Measurements from ENCODE around the gene HEXA.
A peak's percentile ranks its signal among the peaks of the same experiment; 100 is the strongest.

The HEXA gene

DNA sequence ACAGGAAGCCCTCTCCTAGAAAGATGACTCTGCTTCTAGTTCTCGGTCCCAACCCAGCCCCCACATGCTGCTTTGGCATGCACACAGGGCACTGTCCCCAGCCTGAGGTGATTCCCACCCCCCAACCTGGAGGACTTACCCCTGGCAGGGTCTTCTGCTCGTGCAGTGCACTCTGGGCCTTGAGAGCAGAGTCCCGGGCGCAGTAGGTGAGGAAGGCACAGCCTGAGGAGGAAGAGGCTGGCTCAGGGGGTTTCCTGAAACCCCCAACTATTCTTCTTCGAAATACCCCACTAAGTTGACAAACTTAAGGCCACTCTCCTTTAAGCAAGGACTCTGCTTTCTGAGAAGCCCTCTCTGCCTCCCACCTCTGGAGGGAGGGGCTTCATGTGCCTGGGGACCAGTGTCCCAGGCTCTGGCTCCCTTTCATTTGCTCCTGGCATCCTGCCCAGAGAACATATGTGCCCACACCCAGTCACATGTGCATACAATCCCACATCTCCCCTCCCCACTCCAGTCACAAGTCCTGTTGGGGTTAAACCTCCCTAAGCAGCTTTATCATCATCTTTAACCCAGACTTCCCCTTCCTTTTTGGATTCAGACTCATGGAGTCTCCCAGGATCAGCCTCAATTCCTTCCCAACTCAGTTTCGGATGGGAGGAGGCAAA is 60.0 kb downstream of the HEXA start:
- H3K36me3 ChIP-seq (ENCODE audit: control insufficient read depth in 2 of 2, insufficient read depth in 1 of 2, low read length in 2 of 2), result no peaks in the 10 kb centered on the region
- H3K9me3 ChIP-seq (ENCODE audit: control insufficient read depth, insufficient read depth, low read depth, low read length), result no peaks in the 10 kb centered on the region
- TF ChIP-seq, protein P1, sequence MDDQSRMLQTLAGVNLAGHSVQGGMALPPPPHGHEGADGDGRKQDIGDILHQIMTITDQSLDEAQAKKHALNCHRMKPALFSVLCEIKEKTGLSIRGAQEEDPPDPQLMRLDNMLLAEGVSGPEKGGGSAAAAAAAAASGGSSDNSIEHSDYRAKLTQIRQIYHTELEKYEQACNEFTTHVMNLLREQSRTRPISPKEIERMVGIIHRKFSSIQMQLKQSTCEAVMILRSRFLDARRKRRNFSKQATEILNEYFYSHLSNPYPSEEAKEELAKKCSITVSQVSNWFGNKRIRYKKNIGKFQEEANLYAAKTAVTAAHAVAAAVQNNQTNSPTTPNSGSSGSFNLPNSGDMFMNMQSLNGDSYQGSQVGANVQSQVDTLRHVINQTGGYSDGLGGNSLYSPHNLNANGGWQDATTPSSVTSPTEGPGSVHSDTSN (CRISPR knock-in tag; IDR thresholded peaks at IDR 0.05), result no peak
- no peak for TF ChIP-seq ZNF19 (tag by site-specific recombination; IDR thresholded peaks at IDR 0.05; ENCODE audit: low read depth)
- TF ChIP-seq ZBTB20 (tag by site-specific recombination; IDR thresholded peaks at IDR 0.05), result peak; percentile 84
- TF ChIP-seq ZNF214 (tag by site-specific recombination; IDR thresholded peaks at IDR 0.05; ENCODE audit: borderline replicate concordance), result no peak
- TF ChIP-seq ZFHX2 (tag by site-specific recombination; conservative IDR thresholded peaks at IDR 0.05), result peak; percentile 80
- TF ChIP-seq, protein P2, sequence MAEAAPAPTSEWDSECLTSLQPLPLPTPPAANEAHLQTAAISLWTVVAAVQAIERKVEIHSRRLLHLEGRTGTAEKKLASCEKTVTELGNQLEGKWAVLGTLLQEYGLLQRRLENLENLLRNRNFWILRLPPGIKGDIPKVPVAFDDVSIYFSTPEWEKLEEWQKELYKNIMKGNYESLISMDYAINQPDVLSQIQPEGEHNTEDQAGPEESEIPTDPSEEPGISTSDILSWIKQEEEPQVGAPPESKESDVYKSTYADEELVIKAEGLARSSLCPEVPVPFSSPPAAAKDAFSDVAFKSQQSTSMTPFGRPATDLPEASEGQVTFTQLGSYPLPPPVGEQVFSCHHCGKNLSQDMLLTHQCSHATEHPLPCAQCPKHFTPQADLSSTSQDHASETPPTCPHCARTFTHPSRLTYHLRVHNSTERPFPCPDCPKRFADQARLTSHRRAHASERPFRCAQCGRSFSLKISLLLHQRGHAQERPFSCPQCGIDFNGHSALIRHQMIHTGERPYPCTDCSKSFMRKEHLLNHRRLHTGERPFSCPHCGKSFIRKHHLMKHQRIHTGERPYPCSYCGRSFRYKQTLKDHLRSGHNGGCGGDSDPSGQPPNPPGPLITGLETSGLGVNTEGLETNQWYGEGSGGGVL (tag by site-specific recombination; IDR thresholded peaks at IDR 0.05), result peak; percentile 76
- TF ChIP-seq, protein P3, sequence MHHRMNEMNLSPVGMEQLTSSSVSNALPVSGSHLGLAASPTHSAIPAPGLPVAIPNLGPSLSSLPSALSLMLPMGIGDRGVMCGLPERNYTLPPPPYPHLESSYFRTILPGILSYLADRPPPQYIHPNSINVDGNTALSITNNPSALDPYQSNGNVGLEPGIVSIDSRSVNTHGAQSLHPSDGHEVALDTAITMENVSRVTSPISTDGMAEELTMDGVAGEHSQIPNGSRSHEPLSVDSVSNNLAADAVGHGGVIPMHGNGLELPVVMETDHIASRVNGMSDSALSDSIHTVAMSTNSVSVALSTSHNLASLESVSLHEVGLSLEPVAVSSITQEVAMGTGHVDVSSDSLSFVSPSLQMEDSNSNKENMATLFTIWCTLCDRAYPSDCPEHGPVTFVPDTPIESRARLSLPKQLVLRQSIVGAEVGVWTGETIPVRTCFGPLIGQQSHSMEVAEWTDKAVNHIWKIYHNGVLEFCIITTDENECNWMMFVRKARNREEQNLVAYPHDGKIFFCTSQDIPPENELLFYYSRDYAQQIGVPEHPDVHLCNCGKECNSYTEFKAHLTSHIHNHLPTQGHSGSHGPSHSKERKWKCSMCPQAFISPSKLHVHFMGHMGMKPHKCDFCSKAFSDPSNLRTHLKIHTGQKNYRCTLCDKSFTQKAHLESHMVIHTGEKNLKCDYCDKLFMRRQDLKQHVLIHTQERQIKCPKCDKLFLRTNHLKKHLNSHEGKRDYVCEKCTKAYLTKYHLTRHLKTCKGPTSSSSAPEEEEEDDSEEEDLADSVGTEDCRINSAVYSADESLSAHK (tag by site-specific recombination; IDR thresholded peaks at IDR 0.05), result no peak; the same call in 1 of the 2 replicates
- TF ChIP-seq KLF16 (tag by site-specific recombination; IDR thresholded peaks at IDR 0.05), result 0 out of 2 replicates have a peak, but pooled peaks have one; percentile 24
- TF ChIP-seq KLF9 (tag by site-specific recombination; IDR thresholded peaks at IDR 0.05; ENCODE audit: low read depth), result 0 out of 2 replicates have a peak, but pooled peaks have one; percentile 26
- no peak for TF ChIP-seq ZNF626 (tag by site-specific recombination; IDR thresholded peaks at IDR 0.05)
- TF ChIP-seq KLF1 (tag by site-specific recombination; IDR thresholded peaks at IDR 0.05), result peak; percentile 42; the same call in 1 of the 2 replicates
- peak; percentile 79 for TF ChIP-seq ZBTB48 (tag by site-specific recombination; IDR thresholded peaks at IDR 0.05)
- no peak for TF ChIP-seq ZNF335 (tag by site-specific recombination; conservative IDR thresholded peaks at IDR 0.05)
- peak; percentile 78 for TF ChIP-seq EGR2 (tag by site-specific recombination; IDR thresholded peaks at IDR 0.05; ENCODE audit: low read depth)
- peak; percentile 77 for TF ChIP-seq ZNF660 (tag by site-specific recombination; IDR thresholded peaks at IDR 0.05)
- no peak for TF ChIP-seq ZNF394 (tag by site-specific recombination; IDR thresholded peaks at IDR 0.05; ENCODE audit: borderline replicate concordance)
- TF ChIP-seq, protein P4, sequence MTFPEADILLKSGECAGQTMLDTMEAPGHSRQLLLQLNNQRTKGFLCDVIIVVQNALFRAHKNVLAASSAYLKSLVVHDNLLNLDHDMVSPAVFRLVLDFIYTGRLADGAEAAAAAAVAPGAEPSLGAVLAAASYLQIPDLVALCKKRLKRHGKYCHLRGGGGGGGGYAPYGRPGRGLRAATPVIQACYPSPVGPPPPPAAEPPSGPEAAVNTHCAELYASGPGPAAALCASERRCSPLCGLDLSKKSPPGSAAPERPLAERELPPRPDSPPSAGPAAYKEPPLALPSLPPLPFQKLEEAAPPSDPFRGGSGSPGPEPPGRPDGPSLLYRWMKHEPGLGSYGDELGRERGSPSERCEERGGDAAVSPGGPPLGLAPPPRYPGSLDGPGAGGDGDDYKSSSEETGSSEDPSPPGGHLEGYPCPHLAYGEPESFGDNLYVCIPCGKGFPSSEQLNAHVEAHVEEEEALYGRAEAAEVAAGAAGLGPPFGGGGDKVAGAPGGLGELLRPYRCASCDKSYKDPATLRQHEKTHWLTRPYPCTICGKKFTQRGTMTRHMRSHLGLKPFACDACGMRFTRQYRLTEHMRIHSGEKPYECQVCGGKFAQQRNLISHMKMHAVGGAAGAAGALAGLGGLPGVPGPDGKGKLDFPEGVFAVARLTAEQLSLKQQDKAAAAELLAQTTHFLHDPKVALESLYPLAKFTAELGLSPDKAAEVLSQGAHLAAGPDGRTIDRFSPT (tag by site-specific recombination; IDR thresholded peaks at IDR 0.05), result no peak
- no peak for TF ChIP-seq ZNF837 (tag by site-specific recombination; IDR thresholded peaks at IDR 0.05)
- no peak for TF ChIP-seq MYNN (tag by site-specific recombination; IDR thresholded peaks at IDR 0.05; ENCODE audit: borderline replicate concordance)
- TF ChIP-seq SP2 (tag by site-specific recombination; IDR thresholded peaks at IDR 0.05), result 0 out of 2 replicates have a peak, but pooled peaks have one; percentile 20
- H3K27ac ChIP-seq (ENCODE audit: extremely low read depth, low read depth, low read length), result no peak overlapping the region
- H3K4me1 ChIP-seq (ENCODE audit: control insufficient read depth, insufficient read depth, low read length), result peaks cover 5% of the 10 kb centered on the region; the same call in 1 of the 2 replicates
- ChIA-PET CTCF (interaction anchor here (0.7 kb wide), 1 partner anchor 454 kb away, joined by 3 read pairs; no protein-coding TSS in a partner anchor), POLR2A (no interaction called here)
- H3K4me3 ChIP-seq (ENCODE audit: low read depth, low read length), result no peak overlapping the region

All from HEK293 (cell line).